ENCODE data around the gene UNC5A.

Gene UNC5A

DNA sequence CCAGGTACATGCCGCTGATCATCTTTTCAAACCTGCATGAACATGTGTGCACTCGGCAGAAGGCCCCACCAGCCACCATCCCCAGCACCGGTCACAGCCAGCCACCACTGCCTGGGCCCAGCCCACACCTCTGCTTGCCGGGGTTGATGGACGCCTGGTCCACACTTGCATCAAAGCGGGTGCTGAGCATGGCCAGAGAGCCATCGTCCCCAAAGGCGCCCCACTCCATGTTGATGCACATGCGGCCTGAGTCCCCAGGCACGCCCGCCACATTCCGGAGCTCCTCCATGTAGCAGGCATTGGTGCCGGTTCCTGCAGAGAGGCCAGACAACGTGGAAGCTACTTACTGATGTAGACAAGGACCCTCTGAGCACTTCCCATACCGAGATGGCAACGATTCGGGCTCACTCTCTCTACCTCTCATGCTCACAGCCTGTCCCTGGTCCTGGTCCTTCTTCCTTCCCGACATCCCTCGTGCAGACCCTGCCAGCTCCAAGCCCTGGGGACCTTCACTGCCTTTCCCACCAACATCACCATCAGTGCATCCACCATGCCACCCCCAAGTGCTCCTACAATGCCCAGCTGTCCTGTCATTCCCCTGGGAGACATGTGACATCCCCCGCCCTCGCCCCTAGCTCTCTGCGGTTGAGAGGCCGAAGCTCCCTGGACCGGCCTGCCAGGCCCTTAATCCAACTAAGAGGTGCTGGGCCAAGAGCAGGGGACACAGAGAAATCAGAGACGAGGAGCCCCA is 71.6 kb downstream of the UNC5A start:
- DNase-seq, result no peak

DNA sequence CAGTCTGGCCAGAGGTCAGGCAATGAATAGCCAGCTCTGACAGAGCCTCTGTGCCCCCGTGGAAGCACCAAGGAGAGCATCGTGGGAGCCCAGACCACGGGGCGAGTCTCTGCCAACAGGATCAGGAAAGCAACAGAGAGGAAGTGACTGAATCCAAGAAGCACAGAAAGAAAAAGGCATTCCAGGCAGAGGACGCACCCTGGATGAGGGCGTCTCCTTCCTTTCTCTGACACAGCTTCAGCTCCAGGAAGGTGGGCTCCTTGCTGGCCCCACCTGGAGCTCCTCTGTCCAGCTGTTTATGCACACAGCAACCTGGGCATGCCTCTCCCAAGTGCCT is 72.2 kb downstream of the UNC5A start:
- DNase-seq, result no peak

GRCh38 chr5:176883700-176884570 is 73.6 kb downstream of the UNC5A start:
- no peak for DNase-seq

- no peak for DNase-seq
Observed at GRCh38 chr5:176884571-176884890, 74.2 kb downstream of the UNC5A start.

GRCh38 chr5:176886336-176887251 is 76.2 kb downstream of the UNC5A start:
- DNase-seq, result no peak

DNA sequence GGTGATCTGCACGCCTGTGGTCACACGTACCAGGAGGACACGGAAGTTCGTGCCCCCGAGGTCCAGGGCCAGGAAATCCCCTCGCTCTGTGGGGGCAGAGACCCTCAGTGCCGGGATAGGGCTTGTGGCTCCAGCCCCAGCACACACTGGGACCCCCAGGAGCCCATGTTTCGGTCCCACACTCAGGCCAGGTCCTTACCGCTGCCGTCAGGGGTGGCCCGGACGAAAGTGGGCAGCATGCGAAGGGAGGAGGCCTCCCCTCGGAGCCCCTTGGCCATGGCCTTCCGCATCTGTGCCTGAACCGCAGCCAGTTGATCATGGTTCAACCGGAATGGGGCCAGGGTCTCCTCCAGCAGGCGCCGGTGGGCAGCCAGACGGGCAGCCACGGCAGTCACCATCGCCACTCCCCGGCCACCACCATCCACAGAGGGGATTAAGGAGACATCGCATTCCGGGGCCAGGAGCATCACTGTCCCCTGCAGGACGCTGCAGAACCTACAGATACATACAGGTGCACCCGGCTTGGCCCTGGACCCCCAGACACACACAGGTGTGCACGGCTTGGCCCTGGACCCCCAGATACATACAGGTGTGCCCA is 77.0 kb downstream of the UNC5A start:
- DNase-seq, result no peak

- no peak for DNase-seq
Observed at GRCh38 chr5:176888016-176888864, 77.9 kb downstream of the UNC5A start.

DNA sequence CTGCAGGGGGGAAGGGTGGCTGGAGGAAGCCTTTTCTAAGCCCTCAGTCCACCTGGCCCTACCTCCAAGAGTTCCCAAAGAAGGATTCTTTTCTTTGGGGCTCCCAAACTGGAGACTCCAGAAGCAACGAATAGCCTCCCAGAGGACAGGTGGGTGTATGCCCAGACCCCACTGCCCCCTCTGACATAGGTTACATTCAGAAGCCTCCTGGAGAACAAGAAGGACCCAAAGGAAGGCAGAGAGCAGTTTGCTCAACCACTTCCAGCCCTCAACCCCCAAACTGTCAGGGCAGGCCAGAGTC is 78.5 kb downstream of the UNC5A start:
- DNase-seq, result no peak

DNA sequence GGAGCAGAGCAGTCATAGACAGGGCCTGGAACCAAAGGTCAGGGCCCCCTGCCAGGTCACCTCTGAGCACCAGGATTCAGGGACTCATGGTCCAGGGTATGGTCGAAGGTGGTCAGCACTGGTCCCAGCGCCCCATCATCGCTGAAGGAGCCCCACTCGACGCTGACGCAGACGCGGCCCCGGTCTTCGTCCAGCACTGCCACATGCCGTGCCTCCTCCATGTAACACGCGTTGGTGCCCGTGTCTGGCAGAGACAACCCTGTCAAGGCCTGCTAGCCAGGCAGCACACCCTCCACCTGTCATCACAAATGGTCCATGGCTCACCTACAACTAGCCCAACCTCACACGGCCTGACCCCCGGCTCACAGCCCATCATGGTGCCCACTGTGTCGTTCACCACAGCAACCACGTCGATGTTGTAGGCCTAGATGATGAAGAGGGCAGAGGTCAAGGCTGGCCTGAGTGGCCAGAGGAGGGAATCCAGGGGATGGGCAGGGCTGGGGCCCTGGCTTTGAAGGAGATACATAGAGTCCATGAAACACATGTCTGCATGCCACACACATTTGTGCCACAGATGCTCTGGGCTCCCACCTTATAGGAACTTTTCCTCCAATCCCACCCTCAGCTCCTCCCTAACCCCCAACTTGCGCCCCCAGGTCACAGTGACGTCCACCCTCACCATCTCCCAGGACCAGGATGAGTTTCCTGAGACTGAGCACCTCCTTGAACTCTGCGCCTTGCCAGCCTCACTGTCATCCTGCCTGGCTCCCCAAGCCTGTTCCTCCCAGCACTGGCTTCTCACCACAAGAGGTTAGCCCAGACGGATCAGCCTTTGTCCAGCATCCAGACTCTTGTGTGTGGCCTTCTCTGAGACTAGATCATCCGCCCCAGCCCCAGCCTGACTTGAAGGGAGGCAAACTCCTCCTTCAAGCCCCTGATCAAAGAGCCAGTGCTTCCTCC is 79.2 kb downstream of the UNC5A start:
- no peak for DNase-seq

DNA sequence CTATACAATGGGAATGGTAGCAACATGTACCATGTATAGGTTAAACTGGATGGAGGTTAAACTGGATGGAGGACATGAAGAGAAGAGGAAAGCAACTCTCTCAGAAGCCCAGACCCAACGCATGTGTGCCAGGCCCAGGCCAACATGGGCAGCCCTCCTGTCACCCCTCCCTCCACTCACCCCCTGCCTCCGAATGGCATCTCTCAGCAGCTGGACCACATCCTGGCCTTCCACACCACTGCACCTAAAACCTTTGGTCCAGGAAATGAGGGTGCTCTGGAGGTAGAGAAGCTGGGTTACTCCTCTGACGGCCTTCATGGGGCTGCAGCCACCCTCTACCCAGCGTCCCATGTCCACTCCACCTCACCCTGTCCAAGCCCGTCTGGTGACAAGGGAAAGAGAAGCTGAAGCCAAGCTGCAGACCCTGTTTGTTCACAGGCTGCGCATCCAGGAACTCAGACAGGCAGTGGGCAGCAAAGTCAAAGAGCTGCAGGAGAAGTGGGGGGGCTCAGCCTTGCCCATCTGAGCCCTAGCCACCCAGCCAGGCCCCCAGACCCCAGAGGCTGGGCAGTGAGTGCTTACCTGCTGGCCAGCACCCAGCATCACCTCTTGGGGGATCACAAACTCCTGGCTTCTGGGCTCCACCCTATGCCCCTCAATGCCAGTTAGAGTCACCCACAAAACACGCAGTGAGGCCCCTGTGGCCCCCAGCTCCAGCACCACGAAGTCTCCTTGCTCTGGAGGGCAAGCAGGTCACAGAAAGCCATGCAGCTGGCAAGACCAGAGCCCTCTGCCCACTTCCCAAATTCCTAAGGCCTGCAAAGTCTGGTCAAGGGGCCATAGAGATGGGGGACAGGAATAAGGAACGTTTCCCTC is 80.3 kb downstream of the UNC5A start:
- no peak for DNase-seq

- no peak for DNase-seq
Observed at GRCh38 chr5:176891331-176891958, 81.1 kb downstream of the UNC5A start.

DNA sequence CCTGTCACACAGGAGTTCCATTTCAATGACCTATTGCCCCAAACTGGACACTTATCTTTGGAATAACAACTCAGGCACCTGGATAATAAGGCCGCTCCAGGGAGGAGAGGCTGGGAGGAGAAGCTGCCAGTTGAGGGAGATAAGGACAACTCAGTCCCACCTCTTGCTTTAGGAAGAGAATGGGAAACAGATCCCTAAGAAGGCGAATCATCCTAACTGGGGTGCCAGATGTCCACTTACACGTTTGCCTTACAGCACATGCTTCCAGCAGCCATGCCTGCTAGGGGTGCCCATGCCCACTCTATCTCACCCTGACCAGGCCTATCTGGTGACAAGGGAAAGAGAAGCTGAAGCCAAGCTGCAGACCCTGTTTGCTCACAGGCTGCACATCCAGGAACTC is 82.3 kb downstream of the UNC5A start:
- DNase-seq, result no peak

GRCh38 chr5:176894298-176894697 is 83.9 kb downstream of the UNC5A start:
- DNase-seq, result no peak

- DNase-seq, result no peak
Observed at GRCh38 chr5:176895831-176896230, 85.5 kb downstream of the UNC5A start.

- no peak for DNase-seq
Observed at GRCh38 chr5:176897263-176897662, 86.9 kb downstream of the UNC5A start.

DNA sequence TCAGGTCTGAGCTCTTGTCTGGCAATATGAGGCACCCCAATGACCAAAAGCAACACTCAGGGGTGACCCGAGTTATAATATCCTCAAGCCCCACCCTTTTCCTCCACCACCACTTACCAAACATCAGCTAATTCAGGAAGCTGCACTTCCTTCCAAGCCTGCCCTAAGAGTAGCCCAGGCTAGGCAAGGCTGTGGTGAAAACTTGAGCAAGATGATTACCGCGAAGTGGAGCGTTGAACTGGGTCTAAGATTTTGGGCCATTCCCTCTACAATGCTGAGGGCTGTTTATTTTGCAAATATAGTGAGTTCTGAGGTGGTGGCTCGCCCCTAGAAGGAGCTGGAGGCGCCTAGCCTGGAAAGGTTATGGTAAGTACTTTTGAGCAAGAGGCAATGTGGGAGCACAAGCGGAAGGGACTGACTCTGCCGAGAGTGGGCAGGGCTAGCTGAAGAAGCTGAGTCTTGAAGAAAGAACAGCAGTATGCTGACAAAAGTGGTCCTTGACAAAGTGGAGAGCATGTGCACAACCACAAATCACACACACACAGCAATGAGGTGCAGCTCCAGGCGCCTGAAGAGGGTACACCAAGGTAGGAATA is 89.0 kb downstream of the UNC5A start, which contains the start of gene HK3:
TSS of gene HK3 (minus strand) at position 51 of the 596 bp plus-strand sequence. CDS start 3,187 bp downstream, outside the sequence.
- no peak for DNase-seq

- no peak for DNase-seq
Observed at GRCh38 chr5:176899946-176900779, 89.8 kb downstream of the UNC5A start.

DNA sequence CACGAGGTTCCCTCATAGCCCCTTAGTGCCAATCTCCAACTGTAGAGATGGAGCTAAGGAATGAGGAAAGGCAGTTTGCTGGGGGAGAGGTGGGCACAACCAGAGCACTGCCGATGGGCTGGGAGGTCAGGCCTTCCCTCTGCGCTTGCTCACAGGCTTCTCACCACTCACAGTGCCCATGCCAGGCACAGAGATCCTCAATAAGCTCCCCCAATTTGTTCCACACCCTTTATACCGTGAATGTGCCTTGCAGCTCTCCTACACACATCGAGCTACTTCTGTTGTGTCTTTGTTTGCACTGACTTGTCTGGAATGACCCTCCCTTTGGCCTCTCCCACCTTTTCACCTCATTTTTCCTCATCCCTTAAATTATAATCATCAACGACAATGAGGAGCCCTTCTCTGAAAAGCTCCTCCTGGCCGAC is 90.4 kb downstream of the UNC5A start:
- no peak for DNase-seq

All from activated CD4-positive, alpha-beta T cell treated with anti-CD3 and anti-CD28 coated beads, Interleukin-2, amount 50 U/mL, for 16 hours (primary cell).